ENCODE results near the gene MB. TPM values are rescaled to one million over a fixed set of nuclear protein-coding genes. Genes with fewer than 3 reads are reported as not detected.

The MB gene
- polyA plus RNA-seq, 1 donor (not counting 4 experiments of a cell fraction or from before 2014, with no cell fraction given): not detected

DNA sequence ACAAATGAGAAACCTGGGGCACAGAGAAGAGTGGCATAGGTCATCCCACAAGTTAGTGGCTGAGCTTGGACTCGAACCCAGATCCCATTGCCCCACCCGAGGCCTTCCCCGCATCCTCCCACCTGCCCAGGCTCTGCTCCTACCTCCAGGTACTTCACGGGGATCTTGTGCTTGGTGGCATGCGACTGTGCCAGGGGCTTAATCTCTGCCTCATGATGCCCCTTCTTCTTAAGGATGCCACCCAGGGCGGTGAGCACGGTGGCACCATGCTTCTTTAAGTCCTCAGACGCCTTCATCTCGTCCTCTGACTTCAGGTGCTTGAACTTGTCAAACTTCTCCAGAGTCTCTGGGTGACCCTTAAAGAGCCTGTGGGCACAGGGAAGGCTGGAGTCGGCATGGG, 6.4 kb downstream of the MB start:
- DNase-seq (ENCODE audit: low read depth, low spot score) (no peak), FAIRE-seq (no peak)
- no peak overlapping the region for H2AFZ ChIP-seq (ENCODE audit: control insufficient read depth, low read length)
- no peaks in the 10 kb centered on the region for H4K20me1 ChIP-seq (ENCODE audit: control insufficient read depth, extremely low read depth, insufficient read depth, low read length)
- peaks cover 19% of the 10 kb centered on the region for H3K27me3 ChIP-seq (ENCODE audit: control insufficient read depth, extremely low read depth, insufficient read depth, low read length)
- H3K9me3 ChIP-seq (ENCODE audit: control insufficient read depth, low read depth, low read length): no peaks in the 10 kb centered on the region
- no peak overlapping the region for H3K4me3 ChIP-seq (ENCODE audit: control insufficient read depth in 2 of 3, extremely low read depth in 1 of 3, insufficient read depth in 2 of 3, low read depth in 1 of 3, low read length in 3 of 3)
- no peaks in the 10 kb centered on the region for H3K9me1 ChIP-seq (ENCODE audit: control insufficient read depth, extremely low read depth, insufficient read depth, low read length)
- no peaks in the 10 kb centered on the region for H3K36me3 ChIP-seq (ENCODE audit: control insufficient read depth in 2 of 2, extremely low read depth in 1 of 2, insufficient read depth in 2 of 2, low read length in 2 of 2)
- H3K27ac ChIP-seq (ENCODE audit: control insufficient read depth, insufficient read depth, low read length): no peak overlapping the region
- peaks cover 6% of the 10 kb centered on the region for H3K4me1 ChIP-seq (ENCODE audit: control insufficient read depth, extremely low read depth, insufficient read depth, low read length)
- dilution Hi-C loops (cut with MboI; ENCODE audit: extremely low pct_ligation_motif_present, low sequenced_read_pairs): no loop called here
- H3K4me2 ChIP-seq (ENCODE audit: control insufficient read depth, extremely low read depth, insufficient read depth, low read depth, low read length): no peak overlapping the region
- no peaks in the 10 kb centered on the region for H3K79me2 ChIP-seq (ENCODE audit: control insufficient read depth, insufficient read depth, low read length)
- H3K9ac ChIP-seq (ENCODE audit: control insufficient read depth, extremely low read depth, insufficient read depth, low read length): no peak overlapping the region
- TF ChIP-seq EZH2 (IDR thresholded peaks at IDR 0.05; ENCODE audit: low read length) (no peak), CTCF (optimal IDR thresholded peaks at IDR 0.05 in 1 of 3, IDR thresholded peaks at IDR 0.05 in 1 of 3, conservative IDR thresholded peaks at IDR 0.05 in 1 of 3; ENCODE audit: extremely low read depth in 1 of 3, insufficient read depth in 2 of 3, low read length in 3 of 3) (no peak)

- dilution Hi-C loops (cut with MboI; ENCODE audit: extremely low pct_ligation_motif_present, low sequenced_read_pairs): no loop called here
Measured at GRCh38 chr22:35609761-35610160, 7.4 kb downstream of the MB start.

More at GRCh38 chr22:35609761-35610160, 7.4 kb downstream of the MB start:
- H3K4me2 ChIP-seq (ENCODE audit: control insufficient read depth, extremely low read depth, insufficient read depth, low read depth, low read length): no peak overlapping the region
- H3K27me3 ChIP-seq (ENCODE audit: control insufficient read depth, extremely low read depth, insufficient read depth, low read length): peaks cover 19% of the 10 kb centered on the region
- H3K4me3 ChIP-seq (ENCODE audit: control insufficient read depth in 2 of 3, extremely low read depth in 1 of 3, insufficient read depth in 2 of 3, low read depth in 1 of 3, low read length in 3 of 3): no peak overlapping the region
- H4K20me1 ChIP-seq (ENCODE audit: control insufficient read depth, extremely low read depth, insufficient read depth, low read length): no peaks in the 10 kb centered on the region
- TF ChIP-seq EZH2 (IDR thresholded peaks at IDR 0.05; ENCODE audit: low read length): no peak
- TF ChIP-seq CTCF (optimal IDR thresholded peaks at IDR 0.05 in 1 of 3, IDR thresholded peaks at IDR 0.05 in 1 of 3, conservative IDR thresholded peaks at IDR 0.05 in 1 of 3; ENCODE audit: extremely low read depth in 1 of 3, insufficient read depth in 2 of 3, low read length in 3 of 3): no peak
- FAIRE-seq (no peak), DNase-seq (ENCODE audit: low read depth, low spot score) (no peak)
- no peaks in the 10 kb centered on the region for H3K36me3 ChIP-seq (ENCODE audit: control insufficient read depth in 2 of 2, extremely low read depth in 1 of 2, insufficient read depth in 2 of 2, low read length in 2 of 2)
- H2AFZ ChIP-seq (ENCODE audit: control insufficient read depth, low read length): no peak overlapping the region
- no peak overlapping the region for H3K27ac ChIP-seq (ENCODE audit: control insufficient read depth, insufficient read depth, low read length)
- H3K4me1 ChIP-seq (ENCODE audit: control insufficient read depth, extremely low read depth, insufficient read depth, low read length): peaks cover 3% of the 10 kb centered on the region
- no peaks in the 10 kb centered on the region for H3K9me1 ChIP-seq (ENCODE audit: control insufficient read depth, extremely low read depth, insufficient read depth, low read length)
- H3K9ac ChIP-seq (ENCODE audit: control insufficient read depth, extremely low read depth, insufficient read depth, low read length): no peak overlapping the region
- H3K9me3 ChIP-seq (ENCODE audit: control insufficient read depth, low read depth, low read length): no peaks in the 10 kb centered on the region
- H3K79me2 ChIP-seq (ENCODE audit: control insufficient read depth, insufficient read depth, low read length): no peaks in the 10 kb centered on the region

Data from keratinocyte (primary cell).